Lower leg skin (tissue), 4 donors: ENCODE measurements around the gene OAF. TPM values are rescaled to one million over a fixed set of nuclear protein-coding genes. Genes with fewer than 3 reads are reported as not detected.

Experiments used
- DNase-seq, 2 donors: peaks; one replicate each; pipeline ENCODE4 v3.0.0-alpha.2; 2019; ENCODE audit warnings: low spot score in 2 of 2
- H3K4me3 ChIP-seq: fragments of 200-600 bp; sonication (generic); 2 replicates; pipeline ENCODE4 v1.5.1; 2017; ENCODE audit warnings: mild to moderate bottlenecking, low read depth; ENCODE audit not compliant: poor library complexity, severe bottlenecking
- CTCF ChIP-seq, 3 donors: fragments of 450-650 bp; IDR thresholded peaks; one replicate each; pipeline ENCODE4 v1.5.1; 2016; ENCODE audit warnings: antibody characterized with exemption in 3 of 3, mild to moderate bottlenecking in 3 of 3, moderate library complexity in 2 of 3
- POLR2A ChIP-seq, 2 donors: fragments of 450-650 bp; IDR thresholded peaks; one replicate each; pipeline ENCODE4 v1.6.1; 2016 to 2017; ENCODE audit warnings: antibody characterized with exemption in 2 of 2, mild to moderate bottlenecking in 1 of 2, moderate library complexity in 1 of 2
- WGBS, 2 donors: methylation state at CpG; one replicate each; pipeline ENCODE4 v1.1.5; 2018; 5-methylcytosine and 5-hydroxymethylcytosine counted together
- intact Hi-C: fragments of 100-400 bp; cut with DNase I; formaldehyde crosslinking; loops from one replicate; pipeline ENCODE4 v1.15.0; 2023; ENCODE audit warnings: low total_unique reads
- total RNA-seq, 4 donors: library from RNA; depleted of rRNA; stranded (reverse); fragments of >200 nt; gene quantifications; one replicate each; pipeline ENCODE4 v1.1.0, GENCODE V29; 2016

The OAF gene
- total RNA-seq, 4 donors from 2014 or later = 3.0 to 15.4 (median 9.1) TPM

GRCh38 chr11:120215634-120216033 lies 4.8 kb downstream of the OAF start:
- 44 to 61% methylated on average over 5 of the region's 5 CpGs for WGBS, 2 donors
- no peak overlapping the region for H3K4me3 ChIP-seq
- TF ChIP-seq POLR2A (IDR thresholded peaks at IDR 0.05) = no peak
- no peak for TF ChIP-seq CTCF (IDR thresholded peaks at IDR 0.05)
- intact Hi-C loops = no loop called here
- no peak for DNase-seq

DNA sequence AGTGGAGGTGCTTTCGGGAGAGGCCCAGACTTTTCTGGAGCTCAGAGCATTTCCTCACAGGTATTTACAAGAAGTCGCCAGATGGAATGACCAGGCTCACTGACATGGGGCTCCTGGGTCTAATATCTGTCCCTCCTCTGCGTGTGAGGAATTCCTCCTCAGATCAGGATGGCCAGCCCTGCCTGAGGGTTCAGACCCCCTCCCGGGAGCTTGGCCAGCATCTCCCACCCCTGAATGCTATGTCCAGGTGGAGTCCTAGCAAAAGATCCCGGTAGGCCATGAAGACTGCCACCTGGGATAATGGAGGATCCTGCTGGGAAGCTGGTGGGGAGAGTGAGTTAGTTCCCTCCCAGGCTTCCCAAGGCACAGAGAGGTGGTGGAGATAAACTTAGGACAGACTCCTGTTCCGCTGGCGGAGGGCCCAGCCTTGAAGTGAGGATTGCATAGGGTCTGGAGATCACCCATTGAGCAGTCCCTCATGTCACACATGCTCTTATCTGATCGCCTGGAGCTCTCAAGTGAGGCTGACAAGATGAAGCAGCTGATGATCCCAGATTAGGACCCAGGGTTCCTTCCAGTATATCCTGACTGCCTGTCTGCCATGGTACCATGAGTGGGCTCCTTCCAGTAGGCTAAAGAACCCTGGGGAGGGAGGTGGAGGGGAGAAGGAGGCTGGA lies 5.7 kb downstream of the OAF start:
- H3K4me3 ChIP-seq = no peak overlapping the region
- no peak for DNase-seq
- WGBS, 2 donors = 82 to 92% methylated on average over 6 to 8 of the region's 8 CpGs
- no peak for TF ChIP-seq CTCF (IDR thresholded peaks at IDR 0.05)
- no peak for TF ChIP-seq POLR2A (IDR thresholded peaks at IDR 0.05)
- intact Hi-C loops = no loop called here

DNA sequence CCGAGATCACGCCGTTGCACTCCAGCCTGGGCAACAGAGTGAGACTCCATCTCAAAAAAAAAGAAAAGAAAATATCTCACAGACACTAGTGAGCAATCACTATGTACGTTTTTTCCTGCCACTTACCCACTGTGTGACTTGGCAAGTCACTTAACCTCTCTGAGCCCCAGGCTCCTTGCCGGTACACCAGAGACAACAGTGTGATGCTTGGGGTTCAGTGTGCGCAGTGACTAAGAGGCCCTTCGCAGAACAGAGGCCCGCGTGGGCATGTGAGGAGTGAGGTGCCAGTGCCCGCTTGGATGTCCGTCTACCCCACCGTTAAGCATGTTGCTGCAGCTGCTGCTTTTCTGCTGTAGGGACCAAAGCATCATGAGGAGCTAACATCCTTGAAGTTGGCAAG lies 6.7 kb downstream of the OAF start:
- no peak for DNase-seq
- H3K4me3 ChIP-seq = no peak overlapping the region
- intact Hi-C loops = no loop called here
- TF ChIP-seq POLR2A (IDR thresholded peaks at IDR 0.05) = no peak
- no peak for TF ChIP-seq CTCF (IDR thresholded peaks at IDR 0.05)
- 85 to 86% methylated on average over 12 of the region's 12 CpGs for WGBS, 2 donors

DNA sequence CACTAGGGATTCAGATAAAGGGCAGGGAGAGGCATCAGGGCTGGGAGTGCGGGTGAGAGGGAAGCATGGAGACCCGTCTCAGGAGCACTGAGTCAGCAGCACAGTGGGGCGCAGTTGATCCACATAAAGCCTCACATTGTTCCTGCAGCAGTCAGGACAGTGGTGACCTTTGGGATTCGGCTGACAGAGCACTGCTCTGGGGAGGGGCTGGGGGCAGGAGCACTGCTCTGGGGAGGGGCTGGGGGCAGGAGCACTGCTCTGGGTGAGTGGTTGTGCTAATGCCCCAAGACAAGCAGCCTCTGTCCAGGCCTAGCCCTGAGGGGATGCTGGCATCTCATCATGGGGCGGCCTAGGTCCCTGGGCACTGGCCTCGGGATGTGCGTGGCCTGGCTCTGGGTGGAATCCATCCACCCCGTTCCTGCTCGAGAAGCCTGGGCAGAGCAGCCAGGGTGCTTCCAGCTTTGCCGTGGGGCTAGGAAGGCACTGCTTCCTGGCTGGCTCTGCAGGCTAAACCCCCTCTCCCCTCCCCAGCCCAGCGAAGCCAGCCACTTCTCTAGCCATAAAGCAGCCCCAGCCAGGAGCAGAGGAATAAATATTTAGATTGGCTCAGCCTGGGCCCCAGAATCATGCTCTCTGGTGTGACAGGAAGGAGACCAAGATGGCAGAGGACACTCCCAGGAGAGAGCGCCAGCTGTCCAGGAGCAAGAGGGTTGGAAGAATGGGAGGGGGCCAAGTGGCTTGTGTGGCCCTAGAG lies 7.3 kb downstream of the OAF start:
- TF ChIP-seq CTCF (IDR thresholded peaks at IDR 0.05) = no peak
- no peak for TF ChIP-seq POLR2A (IDR thresholded peaks at IDR 0.05)
- intact Hi-C loops = no loop called here
- 43 to 66% methylated on average over 6 to 10 of the region's 12 CpGs for WGBS, 2 donors
- DNase-seq = no peak
- no peak overlapping the region for H3K4me3 ChIP-seq

DNA sequence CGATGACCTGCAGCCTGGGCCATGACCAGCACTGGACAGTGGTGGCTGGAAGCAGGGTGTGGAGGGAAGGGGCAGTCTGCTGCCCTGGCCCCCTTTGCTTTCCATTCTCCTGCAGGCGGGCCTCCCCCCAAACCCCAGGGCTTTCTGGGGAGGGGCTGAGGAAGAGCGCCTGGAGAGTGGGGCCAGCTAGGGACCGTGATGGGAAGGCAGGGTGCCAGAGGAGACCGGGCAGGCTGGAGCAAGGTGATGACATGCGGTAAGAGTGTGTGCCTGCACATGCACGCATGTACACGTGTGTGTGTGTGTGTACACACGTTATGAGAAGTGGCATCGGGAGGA lies 7.8 kb downstream of the OAF start:
- TF ChIP-seq POLR2A (IDR thresholded peaks at IDR 0.05) (no peak), CTCF (IDR thresholded peaks at IDR 0.05) (no peak)
- WGBS, 2 donors = 64 to 66% methylated on average over 10 of the region's 10 CpGs
- intact Hi-C loops = no loop called here
- DNase-seq = no peak
- no peak overlapping the region for H3K4me3 ChIP-seq
